Neural progenitor cell (in vitro differentiated cells): ENCODE results near the gene NCK1.

Experiments
- EZH2 ChIP-seq: fragments of 200-600 bp; sonication (generic); IDR thresholded peaks from 2 replicates; pipeline ENCODE4 v1.6.1; 2017; ENCODE audit warnings: antibody characterized with exemption, mild to moderate bottlenecking, moderate library complexity
- EZH2phosphoT487 ChIP-seq: fragments of 200-600 bp; sonication (generic); IDR thresholded peaks from 2 replicates; pipeline ENCODE4 v1.6.1; 2017; ENCODE audit warnings: antibody characterized with exemption
- TF ChIP-seq, protein P1 (sequence below): fragments of 200-600 bp; sonication (generic); IDR thresholded peaks from 2 replicates; pipeline ENCODE4 v1.5.1; 2017; ENCODE audit warnings: antibody characterized with exemption, mild to moderate bottlenecking

DNA sequence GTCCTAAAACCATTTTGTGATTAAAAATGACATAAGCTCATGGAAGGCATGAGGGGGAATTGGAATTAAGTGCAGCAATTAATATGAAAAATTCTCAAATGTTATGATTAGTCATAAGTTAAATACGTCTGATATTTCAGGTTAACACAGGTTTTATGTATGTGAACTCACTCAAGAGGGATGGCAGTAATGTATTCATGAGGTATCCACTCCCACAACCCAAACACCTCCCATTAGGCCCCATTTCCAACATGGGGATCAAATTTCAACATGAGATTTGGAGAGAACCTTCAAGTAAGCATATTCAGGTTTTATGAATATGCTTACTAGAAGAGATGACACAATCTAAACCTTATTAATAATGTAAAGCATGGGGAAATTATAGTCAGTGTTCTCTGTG is 54.2 kb downstream of the NCK1 start:
- TF ChIP-seq, protein P1, sequence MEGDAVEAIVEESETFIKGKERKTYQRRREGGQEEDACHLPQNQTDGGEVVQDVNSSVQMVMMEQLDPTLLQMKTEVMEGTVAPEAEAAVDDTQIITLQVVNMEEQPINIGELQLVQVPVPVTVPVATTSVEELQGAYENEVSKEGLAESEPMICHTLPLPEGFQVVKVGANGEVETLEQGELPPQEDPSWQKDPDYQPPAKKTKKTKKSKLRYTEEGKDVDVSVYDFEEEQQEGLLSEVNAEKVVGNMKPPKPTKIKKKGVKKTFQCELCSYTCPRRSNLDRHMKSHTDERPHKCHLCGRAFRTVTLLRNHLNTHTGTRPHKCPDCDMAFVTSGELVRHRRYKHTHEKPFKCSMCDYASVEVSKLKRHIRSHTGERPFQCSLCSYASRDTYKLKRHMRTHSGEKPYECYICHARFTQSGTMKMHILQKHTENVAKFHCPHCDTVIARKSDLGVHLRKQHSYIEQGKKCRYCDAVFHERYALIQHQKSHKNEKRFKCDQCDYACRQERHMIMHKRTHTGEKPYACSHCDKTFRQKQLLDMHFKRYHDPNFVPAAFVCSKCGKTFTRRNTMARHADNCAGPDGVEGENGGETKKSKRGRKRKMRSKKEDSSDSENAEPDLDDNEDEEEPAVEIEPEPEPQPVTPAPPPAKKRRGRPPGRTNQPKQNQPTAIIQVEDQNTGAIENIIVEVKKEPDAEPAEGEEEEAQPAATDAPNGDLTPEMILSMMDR = no peak
- TF ChIP-seq EZH2 (no peak), EZH2phosphoT487 (no peak)
